Measurements from ENCODE around the gene CDADC1. TPM values are rescaled to one million over a fixed set of nuclear protein-coding genes. Genes with fewer than 3 reads are reported as not detected.

The CDADC1 gene
- total and polyA plus RNA-seq, 2 experiments from 2014 or later, result 1.8 to 13.7 TPM

DNA sequence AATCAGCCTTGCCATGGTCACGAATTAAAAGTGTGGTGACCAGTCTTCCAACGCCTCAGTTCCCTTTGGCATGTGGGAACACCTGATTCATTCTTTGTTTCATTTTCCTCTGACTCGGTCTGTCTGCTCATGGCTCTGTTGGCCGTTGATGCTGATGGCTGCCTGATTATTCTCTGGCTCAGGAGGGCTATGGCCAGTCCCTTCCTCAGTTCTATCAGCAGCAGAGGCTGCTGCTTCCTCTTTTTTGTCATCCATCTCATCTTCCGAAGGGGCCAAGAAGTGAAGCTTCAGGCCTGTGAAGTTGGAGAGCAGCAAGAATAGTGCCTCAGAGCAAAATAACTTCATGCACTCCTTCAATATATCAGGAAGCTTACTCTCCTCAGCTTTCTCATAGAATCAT lies 37.1 kb upstream of the CDADC1 start:
- WGBS, 2 experiments (ENCODE audit: low coverage in 1 of 2, low lambda C conversion rate in 2 of 2, missing lambda C conversion rate in 2 of 2), result 96% methylated on average over 5 of the region's 5 CpGs
- no peak for DNase-seq
- peaks cover 24% of the 10 kb centered on the region for H3K36me3 ChIP-seq (ENCODE audit: low read depth)

GRCh38 chr13:49213539-49213938 lies 34.2 kb upstream of the CDADC1 start:
- Histone ChIP-seq H3K79me2 (ENCODE audit: insufficient read depth) (no peaks in the 10 kb centered on the region), H3K4me1 (ENCODE audit: insufficient read depth) (no peaks in the 10 kb centered on the region), H3K4me3 (no peak overlapping the region), H3K36me3 (ENCODE audit: low read depth) (peaks cover 2% of the 10 kb centered on the region; the same call in 1 of the 2 replicates), H3K9me3 (ENCODE audit: low read depth) (no peaks in the 10 kb centered on the region), H3K4me2 (ENCODE audit: unreplicated experiment) (no peak overlapping the region), H2AFZ (no peak overlapping the region), H3K27ac (no peak overlapping the region), H3K27me3 (replicated peaks; ENCODE audit: insufficient read depth) (peaks cover 15% of the 10 kb centered on the region), H3K9me2 (ENCODE audit: insufficient read depth) (no peaks in the 10 kb centered on the region), H3K9ac (no peak overlapping the region), H4K20me1 (ENCODE audit: insufficient read depth) (no peaks in the 10 kb centered on the region), H3F3A (ENCODE audit: insufficient read depth) (peaks cover 22% of the 10 kb centered on the region)
- DNase-seq, result no peak
- WGBS, 2 experiments (ENCODE audit: low coverage in 1 of 2, low lambda C conversion rate in 2 of 2, missing lambda C conversion rate in 2 of 2), result 100% methylated on average over 1 of the region's 1 CpG
- no peak for TF ChIP-seq EZH2 (IDR thresholded peaks at IDR 0.05; ENCODE audit: insufficient read depth, poor library complexity, severe bottlenecking)
- no peak for TF ChIP-seq EZH2phosphoT487 (IDR thresholded peaks at IDR 0.05; ENCODE audit: insufficient read depth, low read depth)
- in situ Hi-C loops (cut with MboI), result no loop called here

More for the DNA sequence above, 37.1 kb upstream of the CDADC1 start:
- Histone ChIP-seq H3K27me3 (replicated peaks; ENCODE audit: insufficient read depth) (no peaks in the 10 kb centered on the region), H3K9ac (no peak overlapping the region), H4K20me1 (ENCODE audit: insufficient read depth) (no peaks in the 10 kb centered on the region), H3F3A (ENCODE audit: insufficient read depth) (peaks cover 31% of the 10 kb centered on the region), H3K27ac (no peak overlapping the region), H3K79me2 (ENCODE audit: insufficient read depth) (no peaks in the 10 kb centered on the region), H3K4me2 (ENCODE audit: unreplicated experiment) (no peak overlapping the region), H3K9me2 (ENCODE audit: insufficient read depth) (no peaks in the 10 kb centered on the region), H2AFZ (no peak overlapping the region), H3K4me1 (ENCODE audit: insufficient read depth) (no peaks in the 10 kb centered on the region), H3K9me3 (ENCODE audit: low read depth) (no peaks in the 10 kb centered on the region), H3K4me3 (no peak overlapping the region)
- in situ Hi-C loops (cut with MboI), result no loop called here
- TF ChIP-seq EZH2phosphoT487 (IDR thresholded peaks at IDR 0.05; ENCODE audit: insufficient read depth, low read depth) (no peak), EZH2 (IDR thresholded peaks at IDR 0.05; ENCODE audit: insufficient read depth, poor library complexity, severe bottlenecking) (no peak)

DNA sequence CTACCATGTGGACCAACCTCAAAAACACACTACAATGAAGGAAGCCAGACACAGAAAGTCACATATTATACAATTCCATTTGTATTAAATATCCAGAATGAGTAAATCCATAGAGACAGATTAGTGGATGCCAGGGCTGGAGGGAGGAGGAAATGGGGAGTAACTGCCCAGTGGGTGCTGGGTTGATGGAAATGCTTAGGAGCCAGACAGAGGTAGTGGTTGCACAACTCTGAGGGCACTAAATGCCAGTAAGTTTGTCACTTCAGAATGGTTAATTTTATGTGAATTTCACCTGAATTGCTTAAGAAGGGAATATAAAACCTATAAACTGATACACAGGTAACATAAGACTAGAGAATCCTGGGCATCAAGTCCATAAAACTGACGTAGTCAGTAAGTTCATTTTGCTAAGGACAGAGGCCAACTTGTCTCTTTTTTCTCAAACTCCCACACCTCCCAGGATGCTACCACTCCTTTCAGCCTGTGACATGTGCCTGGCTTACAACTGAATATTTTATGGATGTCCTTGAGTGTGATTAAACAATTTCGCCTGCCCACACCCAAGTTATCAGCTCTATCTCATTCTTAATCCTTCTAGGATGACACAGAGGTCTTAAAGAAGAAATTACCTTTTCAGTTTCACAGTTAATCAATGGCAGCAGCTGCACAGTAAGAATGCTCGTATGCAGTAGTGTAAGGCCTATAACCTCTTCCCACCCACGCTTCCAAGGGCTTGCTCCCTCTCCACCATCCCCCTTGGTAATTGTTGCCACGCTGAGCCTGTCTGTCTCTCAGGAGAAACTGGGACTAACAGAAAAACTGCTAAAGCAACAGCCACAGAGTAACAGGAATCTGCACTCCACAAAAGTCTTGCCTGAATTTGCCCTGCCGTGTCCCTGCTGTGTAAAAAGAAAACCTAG lies 33.5 kb upstream of the CDADC1 start:
- 49 to 56% methylated on average over 6 of the region's 6 CpGs for WGBS, 2 experiments (ENCODE audit: low coverage in 1 of 2, low lambda C conversion rate in 2 of 2, missing lambda C conversion rate in 2 of 2)
- H3K36me3 ChIP-seq (ENCODE audit: low read depth), result no peaks in the 10 kb centered on the region; the same call in 1 of the 2 replicates
- peaks cover 22% of the 10 kb centered on the region for H3K27me3 ChIP-seq (replicated peaks; ENCODE audit: insufficient read depth)
- H3K9me3 ChIP-seq (ENCODE audit: low read depth), result no peaks in the 10 kb centered on the region
- peaks cover 18% of the 10 kb centered on the region for H3F3A ChIP-seq (ENCODE audit: insufficient read depth)
- no peaks in the 10 kb centered on the region for H3K9me2 ChIP-seq (ENCODE audit: insufficient read depth)
- H3K79me2 ChIP-seq (ENCODE audit: insufficient read depth), result no peaks in the 10 kb centered on the region
- no peak overlapping the region for H3K4me3 ChIP-seq
- H3K4me1 ChIP-seq (ENCODE audit: insufficient read depth), result no peaks in the 10 kb centered on the region
- TF ChIP-seq EZH2 (IDR thresholded peaks at IDR 0.05; ENCODE audit: insufficient read depth, poor library complexity, severe bottlenecking), result no peak
- TF ChIP-seq EZH2phosphoT487 (IDR thresholded peaks at IDR 0.05; ENCODE audit: insufficient read depth, low read depth), result no peak
- no peak overlapping the region for H3K9ac ChIP-seq
- no peaks in the 10 kb centered on the region for H4K20me1 ChIP-seq (ENCODE audit: insufficient read depth)
- H2AFZ ChIP-seq, result no peak overlapping the region
- in situ Hi-C loops (cut with MboI), result no loop called here
- no peak overlapping the region for H3K27ac ChIP-seq
- H3K4me2 ChIP-seq (ENCODE audit: unreplicated experiment), result no peak overlapping the region
- peak; percentile 9 for DNase-seq

- in situ Hi-C loops (cut with MboI), result no loop called here
- H3K9me3 ChIP-seq (ENCODE audit: low read depth), result no peaks in the 10 kb centered on the region
- H3K79me2 ChIP-seq (ENCODE audit: insufficient read depth), result no peaks in the 10 kb centered on the region
- TF ChIP-seq EZH2 (IDR thresholded peaks at IDR 0.05; ENCODE audit: insufficient read depth, poor library complexity, severe bottlenecking) (no peak), EZH2phosphoT487 (IDR thresholded peaks at IDR 0.05; ENCODE audit: insufficient read depth, low read depth) (no peak)
- no peaks in the 10 kb centered on the region for H3K4me1 ChIP-seq (ENCODE audit: insufficient read depth)
- DNase-seq, result peak; percentile 24
- H3K4me2 ChIP-seq (ENCODE audit: unreplicated experiment), result no peak overlapping the region
- WGBS, 2 experiments (ENCODE audit: low coverage in 1 of 2, low lambda C conversion rate in 2 of 2, missing lambda C conversion rate in 2 of 2), result 45 to 48% methylated on average over 6 of the region's 6 CpGs
- H3K9me2 ChIP-seq (ENCODE audit: insufficient read depth), result no peaks in the 10 kb centered on the region
- H3K9ac ChIP-seq, result no peak overlapping the region
- no peak overlapping the region for H2AFZ ChIP-seq
- peaks cover 18% of the 10 kb centered on the region for H3F3A ChIP-seq (ENCODE audit: insufficient read depth)
- peaks cover 28% of the 10 kb centered on the region for H3K27me3 ChIP-seq (replicated peaks; ENCODE audit: insufficient read depth)
- H3K27ac ChIP-seq, result no peak overlapping the region
- H3K36me3 ChIP-seq (ENCODE audit: low read depth), result no peaks in the 10 kb centered on the region; the same call in 1 of the 2 replicates
- H3K4me3 ChIP-seq, result no peak overlapping the region
- H4K20me1 ChIP-seq (ENCODE audit: insufficient read depth), result no peaks in the 10 kb centered on the region
These were observed 32.8 kb upstream of the CDADC1 start for GRCh38 chr13:49214917-49215376.

Data from GM23248 (cell line).